Colonic mucosa (tissue), 4 donors: Measurements from ENCODE around the gene IL1RAPL2. TPM values are rescaled to one million over a fixed set of nuclear protein-coding genes. Genes with fewer than 3 reads are reported as not detected.

Experiments used
- DNase-seq: peaks from one replicate; pipeline ENCODE4 v3.0.0-alpha.2; 2020
- H3K27ac ChIP-seq: fragments of 200-600 bp; one replicate; pipeline ENCODE4 v1.8.0; 2021
- H3K27me3 ChIP-seq: fragments of 200-600 bp; one replicate; pipeline ENCODE4 v1.8.0; 2021
- H3K36me3 ChIP-seq: fragments of 200-600 bp; one replicate; pipeline ENCODE4 v1.8.0; 2021
- H3K4me1 ChIP-seq: fragments of 200-600 bp; one replicate; pipeline ENCODE4 v1.8.0; 2021; ENCODE audit warnings: mild to moderate bottlenecking
- H3K4me3 ChIP-seq: fragments of 200-600 bp; one replicate; pipeline ENCODE4 v1.8.0; 2021
- H3K9ac ChIP-seq, 2 donors: one replicate each; pipeline ENCODE4 v1.7.0; 2013; ENCODE audit warnings: control low read depth in 2 of 2, low read depth in 2 of 2, low read length in 2 of 2
- H3K9me3 ChIP-seq: fragments of 200-600 bp; one replicate; pipeline ENCODE4 v1.8.0; 2021
- CTCF ChIP-seq: fragments of 200-600 bp; IDR thresholded peaks from one replicate; pipeline ENCODE4 v1.8.0; 2022; ENCODE audit warnings: antibody characterized with exemption, mild to moderate bottlenecking
- intact Hi-C: fragments of 100-400 bp; cut with DNase I; formaldehyde crosslinking; loops from one replicate; pipeline ENCODE4 v1.14.1; 2022
- total RNA-seq, 2 donors: library from RNA; stranded (reverse); fragmentation: NEBNext Ultra II Directional in 1 of 2; extraction: Animal tissue kit (Norgen Biotek cat#: 25700) in 1 of 2; gene quantifications; one replicate each; pipeline ENCODE4 v1.2.1, GENCODE V29; 2021
- donor health status: healthy.
- donor health status: DM: no; HTN: no; CAD: no.
- donor health status: DM: no; HTN: no; CAD: no.

IL1RAPL2 gene
- total RNA-seq, 2 donors from 2014 or later: not detected

DNA sequence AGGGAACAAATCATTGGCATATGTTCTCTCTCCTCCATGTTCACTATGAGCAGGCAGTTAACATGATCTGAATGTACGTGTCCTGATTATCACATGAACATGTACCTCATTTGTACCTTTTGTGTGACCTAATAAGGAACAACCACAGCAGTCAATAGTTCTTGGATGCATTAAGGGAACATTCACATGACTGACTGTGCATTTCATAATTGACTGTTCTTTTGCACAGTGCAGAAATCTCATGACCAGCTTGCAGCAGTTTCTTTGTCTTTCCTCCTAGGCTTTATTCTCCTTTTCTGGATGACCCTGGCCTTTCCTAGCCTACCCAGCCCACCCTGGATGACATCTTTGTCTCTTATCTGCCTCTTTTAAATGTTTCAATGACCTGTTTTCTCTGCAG, 711.1 kb downstream of the IL1RAPL2 start:
- DNase-seq: no peak
- intact Hi-C loops: no loop called here
- H3K36me3 ChIP-seq: no peaks in the 10 kb centered on the region

DNA sequence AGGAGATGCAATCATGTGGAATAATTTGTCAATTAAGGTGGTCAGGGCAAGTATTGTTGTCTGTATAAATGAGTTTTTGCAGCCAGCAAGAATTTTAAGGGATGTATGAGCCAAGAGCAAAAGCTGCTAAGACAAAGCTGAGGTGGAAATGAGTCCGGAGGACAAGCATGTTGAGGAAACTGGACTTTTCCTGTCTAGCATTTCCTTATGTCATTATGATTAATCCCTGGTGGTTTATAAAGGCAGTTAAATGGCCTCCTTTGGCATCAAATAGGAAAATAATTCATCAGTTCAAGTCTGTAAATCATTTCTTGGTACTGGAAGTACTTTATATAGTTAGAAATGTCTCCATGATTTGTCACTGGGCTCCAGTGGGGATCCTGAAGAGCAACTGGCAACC, 716.1 kb downstream of the IL1RAPL2 start:
- no peak overlapping the region for H3K9ac ChIP-seq
- intact Hi-C loops: no loop called here
- H3K27me3 ChIP-seq: no peaks in the 10 kb centered on the region
- no peak for DNase-seq
- no peak overlapping the region for H3K4me3 ChIP-seq
- no peaks in the 10 kb centered on the region for H3K4me1 ChIP-seq
- TF ChIP-seq CTCF: no peak
- no peak overlapping the region for H3K27ac ChIP-seq
- H3K36me3 ChIP-seq: no peaks in the 10 kb centered on the region
- no peaks in the 10 kb centered on the region for H3K9me3 ChIP-seq

More for the DNA sequence above, 711.1 kb downstream of the IL1RAPL2 start:
- Histone ChIP-seq H3K9me3 (no peaks in the 10 kb centered on the region), H3K27me3 (no peaks in the 10 kb centered on the region), H3K27ac (no peak overlapping the region), H3K4me3 (no peak overlapping the region), H3K4me1 (no peaks in the 10 kb centered on the region), H3K9ac (no peak overlapping the region)
- TF ChIP-seq CTCF: no peak

- H3K27ac ChIP-seq: no peak overlapping the region
- intact Hi-C loops: no loop called here
- no peak overlapping the region for H3K9ac ChIP-seq
- no peaks in the 10 kb centered on the region for H3K4me1 ChIP-seq
- no peaks in the 10 kb centered on the region for H3K9me3 ChIP-seq
- H3K36me3 ChIP-seq: no peaks in the 10 kb centered on the region
- no peak overlapping the region for H3K4me3 ChIP-seq
- DNase-seq: no peak
- no peaks in the 10 kb centered on the region for H3K27me3 ChIP-seq
- no peak for TF ChIP-seq CTCF
Measured at GRCh38 chrX:105297041-105297440, 731.0 kb downstream of the IL1RAPL2 start.

GRCh38 chrX:105299286-105299685, 733.3 kb downstream of the IL1RAPL2 start:
- DNase-seq: no peak
- intact Hi-C loops: no loop called here
- no peaks in the 10 kb centered on the region for H3K4me1 ChIP-seq
- TF ChIP-seq CTCF: no peak
- H3K9ac ChIP-seq: no peak overlapping the region
- no peaks in the 10 kb centered on the region for H3K27me3 ChIP-seq
- no peaks in the 10 kb centered on the region for H3K36me3 ChIP-seq
- H3K27ac ChIP-seq: no peak overlapping the region
- no peak overlapping the region for H3K4me3 ChIP-seq
- H3K9me3 ChIP-seq: no peaks in the 10 kb centered on the region

DNA sequence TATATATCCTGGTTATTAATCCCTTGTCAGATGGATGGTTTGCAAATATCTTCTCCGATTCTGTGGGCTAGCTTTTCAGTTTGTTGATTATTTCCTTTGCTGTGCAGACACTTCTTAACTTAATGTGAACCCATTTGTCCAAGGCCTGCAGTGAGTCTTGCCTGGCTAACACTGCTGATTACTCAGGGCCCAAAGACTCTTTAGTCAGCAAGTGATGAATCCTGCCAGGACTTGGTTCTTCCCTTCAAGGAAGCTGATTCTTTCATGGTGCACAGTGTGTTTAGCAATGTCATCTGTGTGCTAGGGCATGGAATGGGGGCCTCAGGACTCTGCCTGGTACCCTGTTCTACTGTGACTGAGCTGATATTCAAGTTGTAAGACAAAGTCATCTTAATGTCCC, 736.2 kb downstream of the IL1RAPL2 start:
- Histone ChIP-seq H3K27me3 (no peaks in the 10 kb centered on the region), H3K36me3 (no peaks in the 10 kb centered on the region), H3K4me1 (no peaks in the 10 kb centered on the region), H3K9me3 (no peaks in the 10 kb centered on the region), H3K9ac (no peak overlapping the region), H3K27ac (no peak overlapping the region), H3K4me3 (no peak overlapping the region)
- no peak for DNase-seq
- TF ChIP-seq CTCF: no peak
- intact Hi-C loops: no loop called here

DNA sequence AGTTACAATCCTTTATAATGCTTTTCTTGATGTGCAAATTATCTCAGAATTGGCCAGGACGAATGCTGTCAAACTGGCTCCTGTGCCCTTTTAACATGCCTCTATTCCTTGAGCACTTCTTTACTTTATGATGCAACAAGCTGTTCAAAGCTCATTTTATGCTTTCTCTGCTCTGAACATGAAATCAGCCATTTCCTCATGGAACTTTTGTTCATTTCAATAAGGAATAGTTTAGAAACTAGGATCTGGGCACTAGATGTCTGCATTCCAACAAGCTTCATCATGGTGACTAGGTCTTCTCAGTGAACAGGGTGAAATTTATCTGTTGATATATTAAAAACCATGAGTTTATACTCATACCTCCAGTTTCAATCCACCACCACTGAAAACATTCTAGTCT, 741.8 kb downstream of the IL1RAPL2 start:
- H3K27ac ChIP-seq: no peak overlapping the region
- no peaks in the 10 kb centered on the region for H3K36me3 ChIP-seq
- H3K9ac ChIP-seq: no peak overlapping the region
- TF ChIP-seq CTCF: no peak
- H3K27me3 ChIP-seq: no peaks in the 10 kb centered on the region
- H3K4me1 ChIP-seq: no peaks in the 10 kb centered on the region
- no peak for DNase-seq
- H3K4me3 ChIP-seq: no peak overlapping the region
- intact Hi-C loops: no loop called here
- no peaks in the 10 kb centered on the region for H3K9me3 ChIP-seq
